Neutrophil (primary cell): ENCODE data around the gene ASL.

Experiments
- H3K27ac ChIP-seq: fragments of 200-600 bp; sonication (generic); 2 replicates; pipeline ENCODE4 v1.5.1; 2016; ENCODE audit warnings: mild to moderate bottlenecking, moderate library complexity
- H3K27me3 ChIP-seq: fragments of 200-600 bp; sonication (generic); 2 replicates; pipeline ENCODE4 v1.6.0; 2016; ENCODE audit warnings: mild to moderate bottlenecking
- H3K36me3 ChIP-seq: fragments of 200-600 bp; sonication (generic); 2 replicates; pipeline ENCODE4 v1.5.1; 2017
- H3K4me1 ChIP-seq, 2 experiments: fragments of 200-600 bp in 1 of 2; sonication (generic) in 1 of 2; 1 replicate in 1 of 2; 2 replicates in 1 of 2; pipeline versions ENCODE4 v1.5.1 to v1.6.1; 2013 to 2016; ENCODE audit warnings: low read depth in 1 of 2, low read length in 1 of 2, mild to moderate bottlenecking in 1 of 2, moderate library complexity in 1 of 2; ENCODE audit not compliant: control insufficient read depth in 1 of 2, insufficient read depth in 1 of 2
- H3K4me3 ChIP-seq, 2 experiments: fragments of 200-600 bp in 1 of 2; sonication (generic) in 1 of 2; 1 replicate in 1 of 2; 2 replicates in 1 of 2; pipeline ENCODE4 v1.5.1; 2013 to 2016; ENCODE audit warnings: low read depth in 1 of 2, low read length in 1 of 2, mild to moderate bottlenecking in 1 of 2, moderate library complexity in 1 of 2
- H3K9me3 ChIP-seq: fragments of 200-600 bp; sonication (generic); 2 replicates; pipeline ENCODE4 v1.5.1; 2016
- TF ChIP-seq, protein P1 (sequence below): fragments of 200-600 bp; sonication (generic); IDR thresholded peaks from 2 replicates; pipeline ENCODE4 v1.5.1; 2016; ENCODE audit warnings: antibody characterized with exemption

ASL gene

GRCh38 chr7:66050990-66051448, 24.6 kb upstream of the ASL start:
- no peaks in the 10 kb centered on the region for H3K27me3 ChIP-seq
- H3K4me3 ChIP-seq: no peak overlapping the region
- H3K9me3 ChIP-seq: no peaks in the 10 kb centered on the region
- H3K27ac ChIP-seq: no peak overlapping the region
- H3K4me1 ChIP-seq: no peaks in the 10 kb centered on the region
- TF ChIP-seq, protein P1, sequence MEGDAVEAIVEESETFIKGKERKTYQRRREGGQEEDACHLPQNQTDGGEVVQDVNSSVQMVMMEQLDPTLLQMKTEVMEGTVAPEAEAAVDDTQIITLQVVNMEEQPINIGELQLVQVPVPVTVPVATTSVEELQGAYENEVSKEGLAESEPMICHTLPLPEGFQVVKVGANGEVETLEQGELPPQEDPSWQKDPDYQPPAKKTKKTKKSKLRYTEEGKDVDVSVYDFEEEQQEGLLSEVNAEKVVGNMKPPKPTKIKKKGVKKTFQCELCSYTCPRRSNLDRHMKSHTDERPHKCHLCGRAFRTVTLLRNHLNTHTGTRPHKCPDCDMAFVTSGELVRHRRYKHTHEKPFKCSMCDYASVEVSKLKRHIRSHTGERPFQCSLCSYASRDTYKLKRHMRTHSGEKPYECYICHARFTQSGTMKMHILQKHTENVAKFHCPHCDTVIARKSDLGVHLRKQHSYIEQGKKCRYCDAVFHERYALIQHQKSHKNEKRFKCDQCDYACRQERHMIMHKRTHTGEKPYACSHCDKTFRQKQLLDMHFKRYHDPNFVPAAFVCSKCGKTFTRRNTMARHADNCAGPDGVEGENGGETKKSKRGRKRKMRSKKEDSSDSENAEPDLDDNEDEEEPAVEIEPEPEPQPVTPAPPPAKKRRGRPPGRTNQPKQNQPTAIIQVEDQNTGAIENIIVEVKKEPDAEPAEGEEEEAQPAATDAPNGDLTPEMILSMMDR: no peak
- H3K36me3 ChIP-seq: no peaks in the 10 kb centered on the region

- no peaks in the 10 kb centered on the region for H3K4me1 ChIP-seq
These were observed 23.2 kb upstream of the ASL start for GRCh38 chr7:66052447-66052846.

DNA sequence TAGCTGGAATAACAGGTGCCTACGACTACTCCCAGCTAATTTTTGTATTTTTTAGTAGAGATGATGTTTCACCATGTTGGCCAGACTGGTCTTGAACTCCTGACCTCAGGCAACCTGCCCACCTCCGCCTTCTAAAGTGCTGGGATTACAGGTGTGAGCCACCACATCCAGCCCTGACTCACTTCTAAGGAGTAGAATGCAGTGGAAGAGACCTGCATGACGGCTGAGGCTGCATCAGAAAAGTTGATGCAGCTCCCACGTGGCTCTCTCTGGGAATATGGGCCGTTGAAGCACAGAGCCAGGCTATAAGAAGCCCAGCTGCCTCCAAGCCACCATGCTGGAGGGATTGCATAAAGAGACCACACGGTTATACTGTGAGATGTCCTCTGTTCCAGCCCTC, 21.6 kb upstream of the ASL start:
- Histone ChIP-seq H3K9me3 (no peaks in the 10 kb centered on the region), H3K27ac (no peak overlapping the region), H3K4me3 (no peak overlapping the region), H3K36me3 (no peaks in the 10 kb centered on the region), H3K4me1 (no peaks in the 10 kb centered on the region), H3K27me3 (no peaks in the 10 kb centered on the region)
- TF ChIP-seq, protein P1: no peak

More at GRCh38 chr7:66052447-66052846, 23.2 kb upstream of the ASL start:
- Histone ChIP-seq H3K27me3 (no peaks in the 10 kb centered on the region), H3K9me3 (no peaks in the 10 kb centered on the region), H3K4me3 (no peak overlapping the region), H3K36me3 (no peaks in the 10 kb centered on the region), H3K27ac (no peak overlapping the region)
- TF ChIP-seq, protein P1: no peak

GRCh38 chr7:66055321-66055956, 20.2 kb upstream of the ASL start:
- Histone ChIP-seq H3K4me3 (no peak overlapping the region), H3K4me1 (no peaks in the 10 kb centered on the region), H3K36me3 (no peaks in the 10 kb centered on the region), H3K9me3 (no peaks in the 10 kb centered on the region), H3K27me3 (no peaks in the 10 kb centered on the region), H3K27ac (no peak overlapping the region)
- TF ChIP-seq, protein P1: no peak

- Histone ChIP-seq H3K27ac (no peak overlapping the region), H3K36me3 (no peaks in the 10 kb centered on the region), H3K27me3 (no peaks in the 10 kb centered on the region), H3K9me3 (no peaks in the 10 kb centered on the region), H3K4me3 (no peak overlapping the region), H3K4me1 (no peaks in the 10 kb centered on the region)
- TF ChIP-seq, protein P1: no peak
These were observed 14.8 kb upstream of the ASL start for GRCh38 chr7:66060796-66061195.
